Neural cell (in vitro differentiated cells): ENCODE measurements around the gene ZBED4. TPM values are rescaled to one million over a fixed set of nuclear protein-coding genes. Genes with fewer than 3 reads are reported as not detected.

Source experiments
- H2AFZ ChIP-seq: fragments of 200-600, 300-800 bp; sonication (generic), shearing (Covaris generic); 2 replicates; pipeline ENCODE4 v1.6.0; 2014; ENCODE audit warnings: low read depth, mild to moderate bottlenecking, antibody characterized with exemption, low read length, moderate library complexity
- H3F3A ChIP-seq: fragments of 200-600 bp; shearing (Covaris generic); 2 replicates; pipeline ENCODE4 v1.6.1; 2016; ENCODE audit warnings: mild to moderate bottlenecking, moderate library complexity, mixed read lengths, antibody characterized with exemption, low read length; ENCODE audit not compliant: insufficient read depth, poor library complexity, severe bottlenecking
- H3K27ac ChIP-seq: fragments of 200-600, 300-800 bp; sonication (generic), shearing (Covaris generic); 2 replicates; pipeline ENCODE4 v1.5.1; 2014; ENCODE audit warnings: mild to moderate bottlenecking, low read length, moderate library complexity
- H3K27me3 ChIP-seq: fragments of 300-800, 200-600 bp; sonication (generic), shearing (Covaris generic); 2 replicates; pipeline ENCODE4 v1.6.0; 2014; ENCODE audit warnings: mild to moderate bottlenecking, low read depth, low read length, moderate library complexity; ENCODE audit not compliant: insufficient read depth
- H3K36me3 ChIP-seq: fragments of 300-800, 200-600 bp; sonication (generic), shearing (Covaris generic); 2 replicates; pipeline ENCODE4 v1.5.1; 2014; ENCODE audit warnings: mild to moderate bottlenecking, antibody characterized with exemption, low read length, moderate library complexity; ENCODE audit not compliant: insufficient read depth
- H3K4me2 ChIP-seq: fragments of 300-800, 200-600 bp; sonication (generic), shearing (Covaris generic); 2 replicates; pipeline ENCODE4 v1.6.0; 2014; ENCODE audit warnings: mild to moderate bottlenecking, low read length
- H3K4me3 ChIP-seq: fragments of 300-800, 200-600 bp; sonication (generic), shearing (Covaris generic); 2 replicates; pipeline ENCODE4 v1.5.1; 2014; ENCODE audit warnings: mild to moderate bottlenecking, low read length, moderate library complexity
- H3K79me2 ChIP-seq: fragments of 200-600 bp; shearing (Covaris generic); replicated peaks from 2 replicates; pipeline ENCODE4 v1.6.0; 2014; ENCODE audit warnings: mild to moderate bottlenecking, low read length, moderate library complexity; ENCODE audit not compliant: insufficient read depth
- H3K9ac ChIP-seq: fragments of 300-800, 200-600 bp; sonication (generic), shearing (Covaris generic); 2 replicates; pipeline ENCODE4 v1.6.1; 2016; ENCODE audit warnings: mild to moderate bottlenecking, low read length, mixed read lengths
- H3K9me2 ChIP-seq: fragments of 200-600 bp; shearing (Covaris generic); 2 replicates; pipeline ENCODE4 v1.6.1; 2016; ENCODE audit warnings: mild to moderate bottlenecking, low read length, mixed read lengths; ENCODE audit not compliant: insufficient read depth
- H3K9me3 ChIP-seq: fragments of 200-600, 300-800 bp; sonication (generic), shearing (Covaris generic); 2 replicates; pipeline ENCODE4 v1.6.1; 2016; ENCODE audit warnings: mild to moderate bottlenecking, mixed run types, low read length, moderate library complexity, mixed read lengths
- H4K20me1 ChIP-seq: fragments of 200-600 bp; shearing (Covaris generic); 2 replicates; pipeline ENCODE4 v1.6.1; 2016; ENCODE audit warnings: mild to moderate bottlenecking, mixed run types; ENCODE audit not compliant: insufficient read depth
- EP300 ChIP-seq: fragments of 450-650 bp; conservative IDR thresholded peaks from 2 replicates; pipeline ENCODE4 v1.6.1; 2014; ENCODE audit warnings: antibody characterized with exemption, mild to moderate bottlenecking, moderate library complexity; ENCODE audit not compliant: poor library complexity, severe bottlenecking
- EZH2 ChIP-seq: fragments of 200-600, 300-800 bp; shearing (Covaris generic), sonication (generic); IDR thresholded peaks from 2 replicates; pipeline ENCODE4 v1.6.1; 2014; ENCODE audit warnings: antibody characterized with exemption, low read length, borderline replicate concordance, mild to moderate bottlenecking; ENCODE audit not compliant: insufficient read depth, poor library complexity, severe bottlenecking
- MXI1 ChIP-seq: fragments of 450-650 bp; conservative IDR thresholded peaks from 2 replicates; pipeline ENCODE4 v1.6.1; 2014; ENCODE audit warnings: antibody characterized with exemption, mild to moderate bottlenecking; ENCODE audit not compliant: poor library complexity, severe bottlenecking
- POLR2AphosphoS5 ChIP-seq: IDR thresholded peaks from 2 replicates; pipeline ENCODE4 v1.6.1; 2012
- RAD21 ChIP-seq: fragments of 450-650 bp; conservative IDR thresholded peaks from 2 replicates; pipeline ENCODE4 v1.6.1; 2014; ENCODE audit warnings: antibody characterized with exemption, mild to moderate bottlenecking, moderate library complexity
- SMC3 ChIP-seq: fragments of 450-650 bp; conservative IDR thresholded peaks from 2 replicates; pipeline ENCODE4 v1.6.1; 2014; ENCODE audit warnings: antibody characterized with exemption, mild to moderate bottlenecking, moderate library complexity; ENCODE audit not compliant: poor library complexity
- TAF1 ChIP-seq: IDR thresholded peaks from 2 replicates; pipeline ENCODE4 v1.6.1; 2012; ENCODE audit warnings: low read depth
- polyA plus RNA-seq: library from polyadenylated mRNA; depleted of rRNA; stranded (reverse); fragments of >200 nt; gene quantifications from 2 replicates; pipeline ENCODE4 v1.2.3, GENCODE V29; 2014
- TF ChIP-seq, protein P1 (sequence below): IDR thresholded peaks from 2 replicates; pipeline ENCODE4 v1.6.1; 2012; ENCODE audit warnings: borderline replicate concordance
- TF ChIP-seq, protein P2 (sequence below): fragments of 450-650 bp; IDR thresholded peaks from 2 replicates; pipeline ENCODE4 v1.5.1; 2014; ENCODE audit warnings: antibody characterized with exemption, mild to moderate bottlenecking, moderate library complexity; ENCODE audit not compliant: poor library complexity, severe bottlenecking

ZBED4 gene
- polyA plus RNA-seq, 1 donor from 2014 or later, result 15.0 TPM

DNA sequence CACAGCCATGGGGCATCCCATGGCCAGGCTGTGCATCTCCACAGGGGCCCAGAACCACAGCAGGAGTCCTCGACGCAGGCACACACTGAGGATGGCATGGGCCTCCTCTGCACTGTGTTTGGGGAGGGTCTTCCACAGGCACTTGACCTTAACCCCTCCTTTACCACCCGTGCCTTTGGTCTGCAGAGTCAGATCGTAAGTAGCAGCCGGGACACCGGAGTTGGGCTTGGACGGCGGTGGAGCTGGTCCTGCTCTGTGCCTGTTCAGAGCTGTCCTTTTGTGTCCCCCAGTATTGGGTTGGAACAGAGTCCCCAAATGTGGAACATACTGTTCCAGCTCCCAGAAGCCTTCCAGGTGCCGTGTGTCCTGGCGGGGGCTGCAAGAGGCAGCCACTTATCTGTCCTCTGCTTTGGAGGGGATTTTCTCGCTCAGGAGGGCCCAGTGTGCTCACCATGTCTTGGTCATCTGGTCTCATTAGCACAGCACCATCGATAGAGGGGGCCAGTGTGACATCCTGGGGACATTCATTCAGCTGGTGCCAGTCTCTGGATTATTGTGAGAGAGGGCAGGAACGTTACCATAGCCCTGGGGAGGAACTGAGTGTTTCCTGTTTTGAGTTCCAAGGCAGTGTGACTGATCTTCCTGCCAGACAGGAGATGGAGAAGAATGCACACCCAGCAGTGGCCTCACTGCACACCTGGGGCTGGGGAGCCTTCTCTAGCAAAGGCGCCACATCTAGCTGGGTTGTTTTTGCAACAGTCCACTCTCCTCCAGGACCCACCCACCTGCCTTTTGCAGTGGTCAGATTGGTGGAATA lies 77.2 kb downstream of the ZBED4 start:
- Histone ChIP-seq H3K9ac (no peak overlapping the region), H3K36me3 (no peaks in the 10 kb centered on the region), H3K4me3 (no peak overlapping the region), H3F3A (no peaks in the 10 kb centered on the region), H3K9me2 (no peaks in the 10 kb centered on the region), H3K79me2 (no peaks in the 10 kb centered on the region), H2AFZ (no peak overlapping the region), H3K9me3 (no peaks in the 10 kb centered on the region), H3K4me2 (no peak overlapping the region), H3K27ac (no peak overlapping the region), H3K27me3 (no peaks in the 10 kb centered on the region), H4K20me1 (no peaks in the 10 kb centered on the region)
- no peak for TF ChIP-seq TAF1
- TF ChIP-seq SMC3, result no peak
- TF ChIP-seq, protein P1, sequence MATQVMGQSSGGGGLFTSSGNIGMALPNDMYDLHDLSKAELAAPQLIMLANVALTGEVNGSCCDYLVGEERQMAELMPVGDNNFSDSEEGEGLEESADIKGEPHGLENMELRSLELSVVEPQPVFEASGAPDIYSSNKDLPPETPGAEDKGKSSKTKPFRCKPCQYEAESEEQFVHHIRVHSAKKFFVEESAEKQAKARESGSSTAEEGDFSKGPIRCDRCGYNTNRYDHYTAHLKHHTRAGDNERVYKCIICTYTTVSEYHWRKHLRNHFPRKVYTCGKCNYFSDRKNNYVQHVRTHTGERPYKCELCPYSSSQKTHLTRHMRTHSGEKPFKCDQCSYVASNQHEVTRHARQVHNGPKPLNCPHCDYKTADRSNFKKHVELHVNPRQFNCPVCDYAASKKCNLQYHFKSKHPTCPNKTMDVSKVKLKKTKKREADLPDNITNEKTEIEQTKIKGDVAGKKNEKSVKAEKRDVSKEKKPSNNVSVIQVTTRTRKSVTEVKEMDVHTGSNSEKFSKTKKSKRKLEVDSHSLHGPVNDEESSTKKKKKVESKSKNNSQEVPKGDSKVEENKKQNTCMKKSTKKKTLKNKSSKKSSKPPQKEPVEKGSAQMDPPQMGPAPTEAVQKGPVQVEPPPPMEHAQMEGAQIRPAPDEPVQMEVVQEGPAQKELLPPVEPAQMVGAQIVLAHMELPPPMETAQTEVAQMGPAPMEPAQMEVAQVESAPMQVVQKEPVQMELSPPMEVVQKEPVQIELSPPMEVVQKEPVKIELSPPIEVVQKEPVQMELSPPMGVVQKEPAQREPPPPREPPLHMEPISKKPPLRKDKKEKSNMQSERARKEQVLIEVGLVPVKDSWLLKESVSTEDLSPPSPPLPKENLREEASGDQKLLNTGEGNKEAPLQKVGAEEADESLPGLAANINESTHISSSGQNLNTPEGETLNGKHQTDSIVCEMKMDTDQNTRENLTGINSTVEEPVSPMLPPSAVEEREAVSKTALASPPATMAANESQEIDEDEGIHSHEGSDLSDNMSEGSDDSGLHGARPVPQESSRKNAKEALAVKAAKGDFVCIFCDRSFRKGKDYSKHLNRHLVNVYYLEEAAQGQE, result no peak
- TF ChIP-seq, protein P2, sequence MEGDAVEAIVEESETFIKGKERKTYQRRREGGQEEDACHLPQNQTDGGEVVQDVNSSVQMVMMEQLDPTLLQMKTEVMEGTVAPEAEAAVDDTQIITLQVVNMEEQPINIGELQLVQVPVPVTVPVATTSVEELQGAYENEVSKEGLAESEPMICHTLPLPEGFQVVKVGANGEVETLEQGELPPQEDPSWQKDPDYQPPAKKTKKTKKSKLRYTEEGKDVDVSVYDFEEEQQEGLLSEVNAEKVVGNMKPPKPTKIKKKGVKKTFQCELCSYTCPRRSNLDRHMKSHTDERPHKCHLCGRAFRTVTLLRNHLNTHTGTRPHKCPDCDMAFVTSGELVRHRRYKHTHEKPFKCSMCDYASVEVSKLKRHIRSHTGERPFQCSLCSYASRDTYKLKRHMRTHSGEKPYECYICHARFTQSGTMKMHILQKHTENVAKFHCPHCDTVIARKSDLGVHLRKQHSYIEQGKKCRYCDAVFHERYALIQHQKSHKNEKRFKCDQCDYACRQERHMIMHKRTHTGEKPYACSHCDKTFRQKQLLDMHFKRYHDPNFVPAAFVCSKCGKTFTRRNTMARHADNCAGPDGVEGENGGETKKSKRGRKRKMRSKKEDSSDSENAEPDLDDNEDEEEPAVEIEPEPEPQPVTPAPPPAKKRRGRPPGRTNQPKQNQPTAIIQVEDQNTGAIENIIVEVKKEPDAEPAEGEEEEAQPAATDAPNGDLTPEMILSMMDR, result no peak
- TF ChIP-seq POLR2AphosphoS5, result no peak
- TF ChIP-seq RAD21, result no peak
- no peak for TF ChIP-seq EP300
- TF ChIP-seq EZH2, result no peak
- TF ChIP-seq MXI1, result no peak

DNA sequence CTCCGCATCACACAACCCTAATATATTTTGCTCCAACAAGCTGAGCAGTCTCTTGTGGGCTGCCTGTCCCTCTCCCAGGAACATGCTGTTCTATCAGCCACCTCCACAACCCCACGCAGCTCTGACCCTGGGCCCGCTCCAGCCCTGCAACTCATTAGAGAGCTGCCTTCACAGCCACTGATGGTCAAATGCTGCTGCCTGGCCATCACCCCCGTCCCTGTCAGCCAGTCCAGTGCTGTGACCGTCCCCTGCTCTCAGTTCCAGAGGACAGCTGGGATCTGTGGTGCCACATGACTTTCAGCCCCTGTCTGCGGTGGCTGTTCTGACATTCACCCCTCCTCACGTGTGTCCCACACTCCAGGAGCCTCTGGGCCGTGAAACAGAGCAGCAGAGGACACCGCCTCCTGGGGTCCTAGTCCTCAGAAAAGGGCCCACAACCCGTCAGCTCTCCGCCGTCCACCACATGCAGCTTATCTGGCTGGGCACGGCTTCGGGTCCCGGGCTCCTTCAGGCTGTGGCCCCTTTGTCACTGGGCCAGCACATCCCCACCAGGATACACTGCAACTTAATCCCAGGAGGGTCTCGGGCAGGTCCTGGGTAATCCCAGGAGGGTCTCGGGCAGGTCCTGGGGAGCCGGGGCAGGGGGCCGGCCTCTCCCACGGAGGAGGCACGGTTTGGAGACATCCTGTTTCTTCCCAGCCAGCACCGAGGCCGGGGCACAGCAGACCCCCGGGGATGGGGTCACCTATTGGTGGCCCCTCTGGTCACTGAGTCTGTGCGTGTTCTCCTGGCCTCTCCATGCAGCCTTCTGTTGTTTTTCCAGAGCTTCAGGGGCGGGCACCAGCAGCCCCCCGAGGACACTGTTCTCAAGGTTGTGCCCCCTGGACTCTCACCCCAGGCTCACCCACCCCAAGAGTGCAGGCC lies 79.9 kb downstream of the ZBED4 start:
- H4K20me1 ChIP-seq, result no peaks in the 10 kb centered on the region
- no peak for TF ChIP-seq EZH2
- TF ChIP-seq EP300, result no peak
- TF ChIP-seq, protein P2, result no peak
- no peak for TF ChIP-seq MXI1
- TF ChIP-seq, protein P1, result no peak
- no peak for TF ChIP-seq POLR2AphosphoS5
- TF ChIP-seq RAD21, result no peak
- no peak for TF ChIP-seq SMC3
- TF ChIP-seq TAF1, result no peak
- H3K79me2 ChIP-seq, result no peaks in the 10 kb centered on the region
- no peak overlapping the region for H3K9ac ChIP-seq
- H3K27ac ChIP-seq, result no peak overlapping the region
- H3K4me2 ChIP-seq, result no peak overlapping the region
- no peak overlapping the region for H2AFZ ChIP-seq
- no peaks in the 10 kb centered on the region for H3F3A ChIP-seq
- H3K4me3 ChIP-seq, result no peak overlapping the region
- H3K36me3 ChIP-seq, result no peaks in the 10 kb centered on the region
- no peaks in the 10 kb centered on the region for H3K9me2 ChIP-seq
- no peaks in the 10 kb centered on the region for H3K27me3 ChIP-seq
- no peaks in the 10 kb centered on the region for H3K9me3 ChIP-seq
